Loucy (cell line): ENCODE results near the gene POLE4.

Source experiments
- H2AFZ ChIP-seq: fragments of 200-600 bp; sonication (generic); 2 replicates; pipeline ENCODE4 v1.6.0; 2016; ENCODE audit warnings: antibody characterized with exemption, mild to moderate bottlenecking, low read length, moderate library complexity
- H3F3A ChIP-seq: fragments of 200-600 bp; 2 replicates; pipeline ENCODE4 v1.6.0; 2016; ENCODE audit warnings: antibody characterized with exemption, low read depth, mild to moderate bottlenecking
- H3K27me3 ChIP-seq: fragments of 200-600 bp; sonication (generic); 2 replicates; pipeline ENCODE4 v1.6.1; 2014; ENCODE audit warnings: low read length, mild to moderate bottlenecking; ENCODE audit not compliant: insufficient read depth, poor library complexity, severe bottlenecking
- H3K36me3 ChIP-seq: fragments of 200-600 bp; sonication (generic); 2 replicates; pipeline ENCODE4 v1.6.1; 2016; ENCODE audit warnings: low read length; ENCODE audit not compliant: insufficient read depth
- H3K4me1 ChIP-seq: fragments of 200-600 bp; sonication (generic); 2 replicates; pipeline ENCODE4 v1.5.1; 2014; ENCODE audit warnings: low read length, mild to moderate bottlenecking; ENCODE audit not compliant: insufficient read depth, poor library complexity, severe bottlenecking
- H3K4me2 ChIP-seq: fragments of 200-600 bp; sonication (generic); 2 replicates; pipeline ENCODE4 v1.6.0; 2014; ENCODE audit warnings: antibody characterized with exemption, low read length, low read depth, mild to moderate bottlenecking; ENCODE audit not compliant: poor library complexity, severe bottlenecking
- H3K4me3 ChIP-seq: fragments of 200-600 bp; sonication (generic); 2 replicates; pipeline ENCODE4 v1.5.1; 2014; ENCODE audit warnings: low read length, mild to moderate bottlenecking, mixed read lengths; ENCODE audit not compliant: poor library complexity, severe bottlenecking
- H3K79me2 ChIP-seq: fragments of 200-600 bp; sonication (generic); 2 replicates; pipeline ENCODE4 v1.6.1; 2014; ENCODE audit warnings: low read length; ENCODE audit not compliant: insufficient read depth
- H3K9ac ChIP-seq: fragments of 200-600 bp; sonication (generic); 2 replicates; pipeline ENCODE4 v1.6.0; 2014; ENCODE audit warnings: mild to moderate bottlenecking, low read depth, low read length, moderate library complexity; ENCODE audit not compliant: poor library complexity, severe bottlenecking
- H3K9me2 ChIP-seq: fragments of 200-600 bp; sonication (generic); replicated peaks from 2 replicates; pipeline ENCODE4 v1.6.1; 2016; ENCODE audit warnings: low read depth, low read length, mixed read lengths
- H3K9me3 ChIP-seq: fragments of 200-600 bp; sonication (generic); 2 replicates; pipeline ENCODE4 v1.6.1; 2014; ENCODE audit warnings: mild to moderate bottlenecking, antibody characterized with exemption, low read length, low read depth; ENCODE audit not compliant: insufficient read depth
- H4K20me1 ChIP-seq: fragments of 200-600 bp; sonication (generic); 2 replicates; pipeline ENCODE4 v1.6.0; 2014; ENCODE audit warnings: antibody characterized with exemption, low read length, mild to moderate bottlenecking; ENCODE audit not compliant: insufficient read depth, poor library complexity, severe bottlenecking
- EZH2phosphoT487 ChIP-seq: fragments of 200-600 bp; IDR thresholded peaks from 2 replicates; pipeline ENCODE4 v1.6.1; 2018; ENCODE audit warnings: antibody characterized with exemption, mild to moderate bottlenecking, moderate library complexity, borderline replicate concordance
- TF ChIP-seq, protein P1 (sequence below): fragments of 200-600 bp; sonication (generic); conservative IDR thresholded peaks from 2 replicates; pipeline ENCODE4 v1.5.1; 2014; ENCODE audit warnings: mild to moderate bottlenecking, antibody characterized with exemption, low read length

The POLE4 gene

DNA sequence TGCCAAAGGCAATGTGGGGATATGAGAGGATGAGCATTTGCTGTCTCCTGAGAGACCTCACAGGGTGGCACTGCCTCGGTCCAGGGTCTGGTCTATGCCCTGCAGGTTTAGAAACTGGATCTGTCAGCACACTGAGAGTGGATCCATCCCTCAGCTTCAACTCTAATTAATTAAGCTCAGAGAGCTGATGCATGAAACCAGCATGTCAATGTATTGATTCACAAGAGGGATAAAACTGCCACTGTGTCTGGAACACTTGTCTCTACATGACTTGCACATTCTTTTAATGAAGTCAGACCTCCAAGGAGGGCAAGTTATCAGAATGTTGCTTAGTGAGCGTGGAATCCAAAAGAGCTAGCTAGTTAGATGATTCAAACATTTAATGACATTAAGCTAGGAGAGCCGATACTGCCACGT lies 22.5 kb upstream of the POLE4 start:
- TF ChIP-seq EZH2phosphoT487 = no peak
- TF ChIP-seq, protein P1, sequence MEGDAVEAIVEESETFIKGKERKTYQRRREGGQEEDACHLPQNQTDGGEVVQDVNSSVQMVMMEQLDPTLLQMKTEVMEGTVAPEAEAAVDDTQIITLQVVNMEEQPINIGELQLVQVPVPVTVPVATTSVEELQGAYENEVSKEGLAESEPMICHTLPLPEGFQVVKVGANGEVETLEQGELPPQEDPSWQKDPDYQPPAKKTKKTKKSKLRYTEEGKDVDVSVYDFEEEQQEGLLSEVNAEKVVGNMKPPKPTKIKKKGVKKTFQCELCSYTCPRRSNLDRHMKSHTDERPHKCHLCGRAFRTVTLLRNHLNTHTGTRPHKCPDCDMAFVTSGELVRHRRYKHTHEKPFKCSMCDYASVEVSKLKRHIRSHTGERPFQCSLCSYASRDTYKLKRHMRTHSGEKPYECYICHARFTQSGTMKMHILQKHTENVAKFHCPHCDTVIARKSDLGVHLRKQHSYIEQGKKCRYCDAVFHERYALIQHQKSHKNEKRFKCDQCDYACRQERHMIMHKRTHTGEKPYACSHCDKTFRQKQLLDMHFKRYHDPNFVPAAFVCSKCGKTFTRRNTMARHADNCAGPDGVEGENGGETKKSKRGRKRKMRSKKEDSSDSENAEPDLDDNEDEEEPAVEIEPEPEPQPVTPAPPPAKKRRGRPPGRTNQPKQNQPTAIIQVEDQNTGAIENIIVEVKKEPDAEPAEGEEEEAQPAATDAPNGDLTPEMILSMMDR = no peak
- Histone ChIP-seq H2AFZ (no peak overlapping the region), H3K9me3 (no peaks in the 10 kb centered on the region), H4K20me1 (no peaks in the 10 kb centered on the region), H3K4me1 (no peaks in the 10 kb centered on the region), H3K9ac (no peak overlapping the region), H3K27me3 (no peaks in the 10 kb centered on the region), H3K79me2 (no peaks in the 10 kb centered on the region), H3K4me3 (no peak overlapping the region), H3F3A (no peaks in the 10 kb centered on the region), H3K36me3 (no peaks in the 10 kb centered on the region), H3K4me2 (no peak overlapping the region), H3K9me2 (no peaks in the 10 kb centered on the region)

DNA sequence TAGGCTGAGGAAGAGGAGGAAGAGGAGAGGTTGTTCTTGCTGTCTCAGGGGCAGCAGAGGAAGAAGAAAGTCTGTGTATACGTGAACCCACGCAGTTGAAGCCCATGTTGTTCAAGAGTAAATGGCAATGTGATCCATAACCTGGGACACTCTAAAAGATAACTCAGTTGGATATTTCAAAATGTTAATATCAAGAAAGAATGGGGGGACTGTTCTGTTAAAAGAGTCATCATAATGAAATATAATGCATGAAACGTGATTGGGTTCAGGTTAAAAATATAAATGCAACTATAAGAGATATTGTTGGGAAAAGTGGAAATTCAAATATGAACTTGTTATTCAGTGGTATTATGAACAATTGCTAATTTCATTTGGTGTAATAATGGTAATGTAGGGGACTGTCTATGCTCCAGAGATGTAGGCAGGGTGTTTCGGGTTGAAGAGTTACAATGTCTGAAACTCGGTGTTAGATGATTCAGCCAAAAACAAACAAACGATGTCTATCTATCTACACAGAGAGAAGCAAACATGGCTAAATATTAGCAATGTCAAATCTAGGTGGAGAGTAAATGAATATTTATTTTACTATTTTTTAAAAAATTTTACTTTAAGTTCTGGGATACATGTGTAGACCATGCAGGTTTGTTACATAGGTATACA lies 21.1 kb upstream of the POLE4 start:
- Histone ChIP-seq H3K27me3 (no peaks in the 10 kb centered on the region), H3K4me1 (no peaks in the 10 kb centered on the region), H2AFZ (no peak overlapping the region), H4K20me1 (no peaks in the 10 kb centered on the region), H3K9me3 (no peaks in the 10 kb centered on the region), H3K9ac (no peak overlapping the region), H3K9me2 (no peaks in the 10 kb centered on the region), H3K36me3 (no peaks in the 10 kb centered on the region), H3K4me2 (no peak overlapping the region), H3K79me2 (no peaks in the 10 kb centered on the region), H3F3A (no peaks in the 10 kb centered on the region), H3K4me3 (no peak overlapping the region)
- TF ChIP-seq, protein P1 = no peak

DNA sequence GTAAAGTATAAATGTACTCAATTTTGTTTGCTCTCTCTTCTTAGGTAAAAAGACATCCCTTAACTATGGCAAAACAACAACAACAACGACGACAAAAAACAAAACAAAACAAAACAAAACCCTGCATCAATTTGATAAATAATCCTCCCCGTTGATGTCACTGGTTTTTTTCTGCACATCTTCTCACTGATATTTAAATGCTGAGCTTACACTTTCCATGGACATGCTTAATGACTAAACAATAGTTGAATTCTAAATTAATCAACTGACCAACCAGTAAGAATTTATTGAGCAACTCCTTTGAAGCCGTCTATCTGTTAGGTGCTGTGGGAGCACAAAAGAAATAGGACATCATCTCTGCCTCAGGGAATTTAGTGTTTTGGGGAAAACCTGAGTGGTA lies 20.2 kb upstream of the POLE4 start:
- no peak overlapping the region for H3K9ac ChIP-seq
- H3K4me3 ChIP-seq = no peak overlapping the region
- H3K9me3 ChIP-seq = no peaks in the 10 kb centered on the region
- H3K4me2 ChIP-seq = no peak overlapping the region
- H3F3A ChIP-seq = no peaks in the 10 kb centered on the region
- no peaks in the 10 kb centered on the region for H3K9me2 ChIP-seq
- H4K20me1 ChIP-seq = no peaks in the 10 kb centered on the region
- H3K4me1 ChIP-seq = no peaks in the 10 kb centered on the region
- no peaks in the 10 kb centered on the region for H3K27me3 ChIP-seq
- no peak overlapping the region for H2AFZ ChIP-seq
- TF ChIP-seq, protein P1 = no peak
- TF ChIP-seq EZH2phosphoT487 = no peak
- H3K79me2 ChIP-seq = no peaks in the 10 kb centered on the region
- no peaks in the 10 kb centered on the region for H3K36me3 ChIP-seq
